Measurements from ENCODE around the gene PPP5C.
"Not testable (repeated sequence)": the region's sequence is repeated elsewhere in the genome, so short reads cannot be mapped to it uniquely, and the experiment has no call there.

Gene PPP5C

DNA sequence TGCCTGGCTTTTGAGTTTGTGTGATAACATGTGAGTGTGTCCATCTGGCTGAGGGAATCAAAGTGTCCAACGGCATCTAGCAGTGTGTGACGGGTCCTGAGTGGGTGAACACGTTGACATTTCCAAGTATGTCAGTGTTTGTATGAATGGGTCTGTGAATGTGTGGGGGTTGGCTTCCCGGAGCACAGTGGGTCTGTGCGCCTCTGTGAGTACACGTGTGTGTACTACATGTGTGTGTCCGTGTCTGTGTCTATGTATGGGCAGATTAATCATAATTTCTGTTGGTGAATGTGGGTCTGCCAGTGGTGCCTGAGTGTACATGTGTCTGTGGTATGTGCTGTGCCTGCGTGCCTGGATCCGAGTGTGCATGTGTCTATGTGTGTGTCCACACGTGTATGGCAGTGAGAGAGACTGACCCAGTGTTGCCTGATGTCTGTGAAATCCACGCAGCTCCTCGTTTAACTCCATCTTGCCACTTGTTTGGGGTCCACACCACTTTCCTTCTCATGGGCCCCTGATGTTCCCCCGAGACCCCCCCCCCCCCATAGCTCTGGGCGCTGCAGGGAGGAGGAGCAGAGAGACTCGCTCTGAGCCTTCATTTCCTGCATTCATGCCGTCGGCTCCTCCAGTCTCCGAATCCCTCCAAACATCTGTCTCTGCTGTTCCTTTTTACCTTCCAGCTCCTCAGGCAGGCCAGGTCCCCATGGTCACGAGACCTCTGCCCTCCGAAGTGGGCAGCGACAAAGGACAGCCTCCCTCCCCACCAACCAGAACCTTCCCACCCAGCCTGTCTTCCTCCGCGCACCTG lies 61.2 kb downstream of the PPP5C start:
- no peak for DNase-seq (ENCODE audit: low read depth in 3 of 3, low spot score in 1 of 3)

DNA sequence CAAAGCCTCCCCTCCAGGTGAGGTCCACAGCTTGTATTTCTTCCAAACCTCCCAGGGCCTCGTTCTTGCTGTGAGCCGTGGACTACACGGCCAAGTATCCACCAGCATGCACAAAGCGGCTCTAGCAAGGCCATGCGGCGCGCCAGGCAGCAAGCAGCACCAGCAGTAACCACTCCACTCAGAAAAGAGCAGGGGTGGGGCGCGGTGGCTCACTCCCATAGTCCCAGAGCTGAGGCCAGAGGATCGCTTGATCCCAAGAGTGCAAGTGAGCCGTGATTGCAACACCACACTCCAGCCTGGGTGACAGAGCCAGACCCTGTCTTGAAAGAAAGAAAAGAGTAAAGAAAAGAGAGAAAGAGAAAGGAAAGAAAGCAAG lies 61.8 kb downstream of the PPP5C start:
- no peak for DNase-seq (ENCODE audit: low read depth in 3 of 3, low spot score in 1 of 3)

GRCh38 chr19:46409191-46409590 lies 62.3 kb downstream of the PPP5C start:
- no peak for DNase-seq (ENCODE audit: low read depth in 3 of 3, low spot score in 1 of 3)

GRCh38 chr19:46410205-46411087 lies 63.6 kb downstream of the PPP5C start:
- no peak for DNase-seq (ENCODE audit: low read depth in 3 of 3, low spot score in 1 of 3)

DNA sequence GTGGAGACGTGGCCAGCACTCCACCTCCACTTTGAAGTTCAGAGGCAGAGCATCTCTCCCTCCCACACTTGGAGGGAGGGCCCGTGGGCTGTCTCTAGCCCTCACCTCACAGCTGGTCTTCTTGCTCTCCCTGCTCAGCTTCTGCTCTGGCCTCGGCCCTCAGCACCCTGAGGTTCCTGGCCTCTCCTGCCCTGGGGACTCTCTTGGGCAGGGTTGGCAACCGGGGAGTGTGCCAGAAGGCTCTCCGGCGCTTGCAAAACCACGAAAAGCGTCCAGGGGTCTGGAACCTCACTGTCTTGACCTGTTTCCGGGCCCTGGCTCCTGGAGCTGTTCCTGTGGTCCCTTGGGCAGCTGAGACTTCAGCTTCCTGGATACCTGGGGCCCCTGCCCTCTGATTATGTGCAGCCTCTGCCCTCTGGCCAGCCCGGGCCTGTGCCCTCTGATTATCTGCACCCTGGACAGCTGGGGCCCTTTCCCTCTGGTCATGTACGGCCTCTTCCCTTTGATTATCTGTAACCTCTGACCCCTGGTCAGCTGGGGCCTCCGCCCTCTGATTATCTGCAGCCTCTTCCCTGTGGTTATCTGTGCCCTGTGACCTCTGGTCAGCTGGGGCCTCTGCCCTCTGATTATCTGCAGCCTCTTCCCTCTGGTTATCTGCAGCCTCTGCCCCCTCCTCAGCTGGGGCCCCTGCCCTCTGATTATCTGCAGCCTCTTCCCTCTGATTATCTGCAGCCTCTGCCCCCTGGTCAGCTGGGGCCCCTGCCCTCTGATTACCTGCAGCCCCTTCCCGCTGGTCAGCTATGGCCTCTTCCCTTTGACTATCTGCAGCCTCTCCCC lies 64.4 kb downstream of the PPP5C start:
- DNase-seq (ENCODE audit: low read depth in 3 of 3, low spot score in 1 of 3): no peak

DNA sequence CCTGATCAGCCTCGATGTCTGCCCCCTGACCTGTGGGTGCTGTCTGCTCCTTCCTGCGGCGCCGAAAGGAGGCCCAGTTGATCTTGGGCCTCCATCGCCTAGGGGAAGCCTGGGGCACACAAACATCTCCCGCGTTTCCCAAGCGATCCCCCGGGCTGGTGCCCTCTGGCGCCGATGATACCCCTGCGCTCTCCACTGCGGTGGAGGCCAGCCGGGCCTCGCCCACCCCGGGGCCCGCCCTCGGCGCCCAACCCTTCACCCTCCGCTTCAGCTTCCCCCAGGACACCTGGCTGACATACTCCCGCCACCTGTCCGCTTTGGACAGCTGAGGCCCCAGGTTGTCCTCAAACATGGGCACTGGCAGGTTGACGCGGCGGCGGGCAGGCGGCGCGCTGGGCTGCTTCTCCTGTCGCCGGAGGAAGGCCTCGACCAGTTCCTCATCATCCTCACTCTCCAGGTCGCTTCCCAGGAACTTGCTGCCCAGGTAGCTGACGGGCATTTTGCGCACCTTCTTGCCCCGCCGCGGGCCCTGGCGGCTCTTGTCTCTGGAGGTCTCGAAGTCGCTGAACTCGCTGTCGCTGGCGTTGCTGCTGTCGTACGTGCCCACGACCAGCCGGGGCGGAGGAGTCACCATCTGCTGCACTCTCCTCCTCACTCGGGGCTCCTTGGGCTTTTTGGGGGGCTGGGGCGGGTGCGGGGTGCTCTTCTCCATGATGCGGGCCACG lies 65.2 kb downstream of the PPP5C start:
- no peak for DNase-seq (ENCODE audit: low read depth in 3 of 3, low spot score in 1 of 3)

- no peak for DNase-seq (ENCODE audit: low read depth in 3 of 3, low spot score in 1 of 3)
Measured at GRCh38 chr19:46412650-46413261, 65.9 kb downstream of the PPP5C start.

- no peak for DNase-seq (ENCODE audit: low read depth in 3 of 3, low spot score in 1 of 3)
Measured at GRCh38 chr19:46413262-46414031, 66.6 kb downstream of the PPP5C start, which contains the start of gene CCDC8. Gene CCDC8, minus strand, starts transcription at chr19:46413564. Its CDS starts 754 bp downstream, at chr19:46412810.

- DNase-seq (ENCODE audit: low read depth in 3 of 3, low spot score in 1 of 3): not testable (repeated sequence)
Measured at GRCh38 chr19:46414899-46415298, 68.0 kb downstream of the PPP5C start.

DNA sequence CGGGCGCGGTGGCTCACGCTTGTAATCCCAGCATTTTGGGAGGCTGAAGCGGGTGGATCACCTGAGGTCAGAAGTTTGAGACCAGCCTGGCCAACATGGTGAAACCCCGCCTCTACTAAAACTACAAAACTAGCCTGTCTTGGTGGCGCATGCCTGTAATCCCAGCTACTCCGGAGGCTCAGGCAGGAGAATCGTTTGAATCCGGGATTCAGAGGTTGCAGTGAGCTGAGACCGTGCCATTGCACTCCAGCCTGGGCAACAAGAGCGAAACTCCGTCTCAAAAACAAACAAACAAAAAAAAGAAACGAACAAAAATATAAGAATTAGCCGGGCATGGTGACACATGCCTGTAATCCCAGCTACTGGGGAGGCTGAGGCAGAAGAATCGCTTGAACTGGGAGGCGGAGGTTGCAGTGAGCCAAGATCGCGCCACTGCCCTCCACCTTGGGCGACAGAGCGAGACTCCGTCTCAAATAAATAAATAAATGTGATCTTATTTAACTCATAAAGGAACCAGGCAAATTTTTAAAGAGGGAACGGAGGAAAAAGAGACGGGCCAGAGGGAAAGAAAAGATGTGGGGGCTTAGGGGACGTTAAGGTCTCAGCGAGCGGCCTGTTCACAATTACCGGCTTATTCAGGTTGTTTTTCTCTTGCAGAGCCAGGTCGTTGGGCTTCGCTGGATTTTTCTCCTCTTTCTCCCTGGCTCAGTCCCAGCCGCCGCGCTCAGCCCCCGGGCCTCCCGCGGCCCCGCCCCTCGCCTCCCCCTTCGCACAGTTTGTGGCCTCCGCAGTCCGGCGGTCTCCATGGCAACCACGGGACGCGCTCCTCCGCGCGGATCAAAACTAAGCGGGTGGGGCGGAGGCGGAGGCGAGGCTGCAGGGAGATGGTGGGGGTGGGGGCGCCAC lies 69.2 kb downstream of the PPP5C start:
- not testable (repeated sequence) for DNase-seq (ENCODE audit: low read depth in 3 of 3, low spot score in 1 of 3)

DNA sequence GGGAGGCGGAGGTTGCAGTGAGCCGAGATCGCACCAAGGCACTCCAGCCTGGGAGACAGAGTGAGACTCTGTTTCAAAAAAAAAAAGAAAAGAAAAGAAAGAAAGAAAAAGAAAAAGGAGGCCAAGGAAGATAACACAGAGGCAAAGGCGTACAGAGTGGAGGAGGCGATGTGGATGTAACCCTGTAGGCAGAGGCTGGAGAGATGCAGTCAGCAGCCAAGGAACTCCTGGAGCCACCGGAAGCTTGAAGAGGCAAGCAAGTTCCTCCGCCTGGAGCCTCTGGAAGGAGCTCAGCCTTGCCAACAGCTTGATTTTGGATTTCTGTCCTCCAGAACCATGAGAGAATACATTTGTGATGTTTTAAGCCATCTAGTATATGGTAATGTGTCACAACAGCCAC lies 73.2 kb downstream of the PPP5C start:
- no peak for DNase-seq (ENCODE audit: low read depth in 3 of 3, low spot score in 1 of 3)

- no peak for DNase-seq (ENCODE audit: low read depth in 3 of 3, low spot score in 1 of 3)
Measured at GRCh38 chr19:46422344-46422743, 75.5 kb downstream of the PPP5C start.

DNA sequence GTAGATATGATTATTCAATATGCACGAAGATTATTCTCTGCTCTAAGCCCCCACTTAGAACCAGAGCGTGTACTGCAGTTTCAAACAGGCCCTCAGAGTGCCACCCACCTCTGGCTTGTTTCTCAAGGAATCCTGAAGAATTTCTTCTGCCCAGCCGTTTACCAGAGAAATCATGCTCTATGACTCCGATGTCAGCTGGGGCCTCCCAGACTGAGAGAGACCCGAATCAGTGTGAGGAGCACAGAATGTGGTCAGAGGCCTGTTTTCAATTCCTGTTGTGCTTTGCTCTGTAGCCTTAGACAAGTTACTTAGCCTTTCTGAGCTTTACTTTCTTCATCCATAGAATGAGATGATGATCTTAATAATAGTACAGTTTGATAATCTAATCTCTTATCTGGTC lies 76.3 kb downstream of the PPP5C start:
- no peak for DNase-seq (ENCODE audit: low read depth in 3 of 3, low spot score in 1 of 3)

- no peak for DNase-seq (ENCODE audit: low read depth in 3 of 3, low spot score in 1 of 3)
Measured at GRCh38 chr19:46426035-46426505, 79.2 kb downstream of the PPP5C start.

- DNase-seq (ENCODE audit: low read depth in 3 of 3, low spot score in 1 of 3): no peak
Measured at GRCh38 chr19:46426506-46427162, 79.7 kb downstream of the PPP5C start.

GRCh38 chr19:46427518-46428045 lies 80.7 kb downstream of the PPP5C start:
- DNase-seq (ENCODE audit: low read depth in 3 of 3, low spot score in 1 of 3): no peak

All from stimulated activated CD4-positive, alpha-beta T cell treated with anti-CD3 and anti-CD28 coated beads, TNF-alpha, amount 100 ng/mL, for 1 hour (primary cell).